GM23248 (cell line): ENCODE results near the gene ROBO2.

Experiments
- EZH2 ChIP-seq: fragments of 200-600 bp; sonication (generic); IDR thresholded peaks from 2 replicates; pipeline ENCODE4 v1.6.1; 2018; ENCODE audit warnings: antibody characterized with exemption, mild to moderate bottlenecking; ENCODE audit not compliant: insufficient read depth, poor library complexity, severe bottlenecking
- EZH2phosphoT487 ChIP-seq: fragments of 200-600 bp; sonication (generic); IDR thresholded peaks from 2 replicates; pipeline ENCODE4 v1.6.1; 2018; ENCODE audit warnings: antibody characterized with exemption, moderate library complexity, mild to moderate bottlenecking, low read depth; ENCODE audit not compliant: insufficient read depth

GRCh38 chr3:77456906-77457305, 417.0 kb downstream of the ROBO2 start:
- no peak for TF ChIP-seq EZH2phosphoT487
- no peak for TF ChIP-seq EZH2
